HG02588 (cell line): ENCODE results near the gene FERMT3.
"Not testable (repeated sequence)": the region's sequence is repeated elsewhere in the genome, so short reads cannot be mapped to it uniquely, and the experiment has no call there.

Experiments
- ATAC-seq: cut with Tn5 transposase; IDR thresholded peaks from one replicate; pipeline ENCODE4 v1.9.1; 2021; ENCODE audit warnings: mild to moderate bottlenecking, moderate library complexity; ENCODE audit not compliant: unreplicated experiment

Gene FERMT3

DNA sequence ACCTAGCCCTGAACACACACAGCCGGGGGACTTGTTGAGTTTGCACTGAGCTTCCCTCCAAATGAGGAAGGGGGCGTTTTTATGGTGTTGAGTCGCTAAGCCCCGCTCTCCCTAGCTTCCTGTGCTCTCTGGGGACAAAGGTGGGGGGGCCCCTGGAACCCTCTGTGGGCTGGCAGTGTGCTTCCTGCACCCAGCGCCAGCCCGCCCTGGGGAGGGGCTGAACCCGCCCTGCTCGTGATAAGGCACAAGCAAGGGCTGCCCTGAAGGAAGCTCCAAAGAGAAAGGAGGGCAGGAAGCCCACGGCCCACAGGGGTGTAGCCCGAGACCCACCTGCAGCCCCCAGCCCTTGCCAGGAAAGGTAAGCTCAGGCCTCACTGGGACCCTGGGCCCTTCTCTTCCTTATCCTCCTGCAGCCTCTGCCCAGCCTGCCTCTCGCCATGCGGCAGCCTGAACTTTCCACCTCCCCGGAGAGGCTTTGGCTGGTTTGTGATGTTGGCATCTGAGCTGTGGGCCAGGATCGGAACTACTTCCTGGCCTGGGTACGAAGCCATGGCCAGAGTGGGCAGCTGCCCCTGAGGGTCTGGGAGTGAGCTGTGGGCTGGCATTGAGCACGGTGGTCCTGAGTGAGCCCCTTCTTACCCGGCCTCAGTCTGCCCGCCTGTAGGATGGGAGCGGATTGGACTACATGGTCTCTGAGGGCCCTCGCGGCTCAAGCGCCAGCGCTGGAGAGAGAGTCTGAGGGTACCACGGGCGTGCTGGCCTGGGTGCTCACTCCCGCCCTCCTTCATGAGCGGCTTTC is at the start of gene FERMT3:
TSS of gene FERMT3 (plus strand) at position 265 of the 799 bp plus-strand sequence. CDS start 644 bp downstream, outside the sequence.
- peak; percentile 33 for ATAC-seq

DNA sequence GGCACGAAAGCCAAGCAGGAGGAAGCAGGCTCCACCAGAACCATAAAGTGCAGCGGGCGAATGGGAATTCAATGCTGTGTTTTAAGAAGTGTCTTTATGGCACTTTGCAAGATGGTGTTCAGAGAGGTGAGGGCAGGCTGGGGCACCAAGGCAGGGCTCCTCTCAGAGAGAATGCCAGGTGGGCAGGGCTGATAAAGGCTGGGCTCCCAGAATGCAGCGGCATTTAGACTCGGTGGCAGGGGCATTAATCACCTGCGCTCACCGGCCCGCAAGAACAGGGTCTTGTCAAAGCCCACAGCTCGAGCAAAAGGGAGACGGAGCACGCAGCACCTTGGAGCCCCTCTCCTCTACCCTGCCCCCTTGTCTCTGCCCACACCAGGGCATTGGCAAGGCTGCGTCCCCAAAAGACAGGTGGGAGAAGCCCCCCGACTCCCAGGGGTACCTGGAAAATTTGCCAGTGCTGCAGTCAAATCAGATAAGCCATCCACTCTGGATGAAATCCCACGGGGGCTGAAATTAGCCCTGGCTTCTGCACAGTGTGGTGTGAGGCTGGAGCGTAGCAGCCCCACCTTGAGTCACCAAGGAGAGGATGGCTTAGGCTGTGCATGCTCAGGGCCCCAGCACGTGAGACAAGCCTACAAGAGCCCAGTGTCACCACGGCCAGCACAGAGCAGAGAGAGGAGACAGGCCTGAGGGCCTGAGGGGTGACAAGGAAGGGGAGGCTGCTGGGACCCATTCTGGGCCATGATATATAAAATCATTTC is 48.7 kb upstream of the FERMT3 start:
- ATAC-seq = no peak

DNA sequence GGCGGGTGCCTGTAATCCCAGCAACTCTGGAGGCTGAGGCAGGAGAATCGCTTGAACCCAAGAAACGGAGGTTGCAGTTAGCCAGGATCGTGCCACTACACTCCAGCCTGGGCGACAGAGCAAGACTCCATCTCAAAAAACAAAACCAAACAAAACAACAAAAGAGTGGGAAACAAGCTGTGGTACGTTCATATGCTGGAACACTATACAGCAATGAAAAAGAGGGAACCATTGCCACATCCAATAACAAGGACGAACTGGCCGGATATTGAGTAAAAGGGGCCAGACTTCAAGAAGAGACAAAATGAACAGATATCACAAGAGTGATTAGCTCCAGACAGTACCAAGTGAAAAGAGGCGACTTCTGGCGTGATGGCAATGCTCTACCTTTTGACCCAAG is 45.5 kb upstream of the FERMT3 start:
- ATAC-seq = no peak

DNA sequence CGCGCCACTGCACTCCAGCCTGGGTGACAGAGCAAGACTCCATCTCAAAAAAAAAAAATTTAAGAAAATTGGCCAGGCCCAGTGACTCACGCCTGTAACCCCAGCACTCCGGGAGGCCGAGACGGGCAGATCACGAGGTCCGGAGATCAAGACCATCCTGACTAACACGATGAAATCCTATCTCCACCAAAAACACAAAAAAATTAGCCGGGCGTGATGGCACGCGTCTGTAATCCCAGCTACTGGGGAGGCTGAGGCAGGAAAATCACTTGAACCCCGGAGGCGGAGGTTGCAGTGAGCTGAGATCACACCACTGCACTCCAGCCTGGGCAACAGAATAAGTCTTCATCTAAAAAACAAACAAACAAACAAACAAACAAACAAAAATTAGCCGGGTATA is 43.8 kb upstream of the FERMT3 start:
- not testable (repeated sequence) for ATAC-seq

DNA sequence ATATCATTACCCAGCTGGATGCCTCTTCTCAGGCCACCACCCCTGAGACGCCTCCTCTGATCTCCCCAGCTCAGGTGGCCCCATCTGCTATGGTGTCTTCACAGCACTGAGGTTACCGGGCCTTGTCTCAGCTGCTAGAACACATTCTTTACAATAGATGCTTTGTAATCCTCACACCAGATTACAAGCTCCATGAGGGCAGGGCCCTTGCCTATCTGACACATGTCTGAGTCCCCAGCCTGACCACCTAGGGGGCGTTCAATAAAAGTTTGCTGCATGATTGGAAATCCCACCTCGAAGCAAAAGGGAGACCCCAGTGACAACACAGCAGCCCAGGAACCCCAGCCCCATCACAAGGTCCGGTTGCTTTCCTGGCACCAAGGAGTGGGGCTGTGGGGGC is 42.6 kb upstream of the FERMT3 start:
- no peak for ATAC-seq

DNA sequence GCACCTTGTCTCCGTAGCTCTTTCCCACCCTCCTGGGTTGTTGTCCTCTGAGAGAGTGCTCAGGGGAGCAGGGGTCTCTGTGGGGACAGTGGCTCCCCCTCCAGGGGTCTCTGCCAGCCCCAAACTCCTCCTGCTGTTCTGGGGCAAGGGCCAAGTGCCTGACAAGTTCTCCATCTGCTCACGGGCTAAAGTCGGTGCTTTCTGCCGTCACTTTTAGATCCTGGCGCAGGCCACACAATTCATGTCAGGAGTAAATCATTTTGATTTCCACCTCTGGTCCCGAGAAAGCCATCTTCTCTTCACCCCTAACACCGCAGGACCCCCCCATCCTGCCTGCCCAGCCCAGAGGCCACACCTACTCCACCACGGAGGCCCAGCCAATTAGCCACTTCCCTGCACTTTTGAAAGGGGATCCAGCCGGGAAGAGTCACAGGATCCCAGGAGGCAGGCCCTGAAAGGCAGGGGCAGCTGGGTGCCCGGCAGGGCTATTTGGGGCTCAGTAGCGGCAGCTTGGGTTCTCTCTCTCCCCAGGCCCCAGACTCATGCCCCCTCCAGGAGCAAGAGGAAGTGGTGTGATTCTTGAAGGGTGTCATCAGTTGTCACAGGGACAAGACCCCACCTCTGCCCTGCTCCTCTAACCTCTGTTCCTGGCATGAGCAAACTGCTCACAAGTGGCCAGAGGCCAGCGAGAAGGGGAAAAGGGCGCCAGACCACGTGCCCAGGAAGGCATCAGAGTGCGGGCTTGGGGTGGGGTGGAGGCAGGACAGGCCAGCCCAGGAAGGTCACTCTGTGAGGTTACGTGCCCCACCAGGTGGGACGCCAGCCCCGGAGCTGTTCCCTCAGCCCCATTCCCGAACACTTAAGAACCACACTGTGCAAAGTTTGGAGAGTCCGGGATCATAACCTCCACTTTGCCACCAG is 41.9 kb upstream of the FERMT3 start:
- no peak for ATAC-seq

DNA sequence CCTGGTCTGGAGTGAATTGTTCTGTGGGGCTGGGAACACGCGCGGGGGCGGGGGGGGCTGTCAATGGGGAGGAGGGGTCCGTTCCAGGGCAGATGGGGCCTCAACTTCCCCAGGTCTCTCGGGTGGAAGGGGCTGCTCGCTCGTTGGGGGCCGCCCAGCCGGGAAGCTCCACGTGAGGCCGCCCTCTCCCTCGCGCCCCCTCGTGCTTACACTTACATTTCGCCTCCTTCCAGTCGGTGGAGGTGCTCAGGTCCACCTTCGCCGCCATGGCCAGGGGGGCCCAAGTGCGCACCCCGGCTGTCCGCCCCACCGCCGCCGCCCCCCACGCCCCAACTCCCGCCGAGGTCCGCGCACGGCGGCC is 41.1 kb upstream of the FERMT3 start:
- peak; percentile 12 for ATAC-seq

DNA sequence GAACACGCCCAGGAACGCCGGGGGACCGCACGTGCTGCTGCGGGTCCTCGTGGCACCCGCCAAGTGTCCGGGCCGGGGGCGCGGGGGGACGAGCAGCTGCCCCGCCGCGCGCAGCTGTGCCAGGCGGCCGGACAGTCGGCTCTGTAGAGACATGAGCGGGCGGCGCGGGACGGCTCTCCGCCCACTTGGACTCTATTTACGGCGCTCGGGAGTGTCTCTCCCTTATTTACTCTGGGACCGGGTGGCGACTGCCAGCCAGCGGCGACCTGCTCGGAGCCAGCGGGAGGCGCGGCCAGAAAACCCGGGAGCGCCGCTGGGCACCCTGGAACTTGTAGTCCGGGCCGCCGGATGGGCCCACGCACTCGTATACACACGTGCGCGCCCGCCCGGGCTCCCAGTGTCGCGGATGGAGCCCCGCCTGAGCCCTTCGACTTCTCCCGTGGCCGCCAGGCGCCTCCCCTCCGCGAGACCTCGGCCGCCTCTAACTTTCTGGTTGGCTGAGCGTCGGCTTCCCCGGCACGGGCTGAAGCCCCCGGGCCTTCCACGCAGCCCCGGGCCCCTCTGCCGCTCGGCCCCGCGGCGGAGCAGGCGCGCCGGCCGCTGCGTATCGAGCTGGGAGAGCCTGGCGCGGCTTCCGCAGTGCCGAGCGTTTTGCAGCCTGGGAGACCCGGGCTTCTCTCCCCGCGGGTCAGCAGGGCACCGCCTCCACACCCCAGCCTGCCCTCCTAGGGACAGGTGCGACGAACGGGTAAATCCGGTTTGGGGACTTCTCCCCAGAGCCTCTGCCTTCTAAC is 40.5 kb upstream of the FERMT3 start, which contains the start of gene MACROD1:
TSS of gene MACROD1 (minus strand) at position 272 of the 794 bp plus-strand sequence. CDS start at position 153, 119 bp downstream.
- peak; percentile 81 for ATAC-seq

DNA sequence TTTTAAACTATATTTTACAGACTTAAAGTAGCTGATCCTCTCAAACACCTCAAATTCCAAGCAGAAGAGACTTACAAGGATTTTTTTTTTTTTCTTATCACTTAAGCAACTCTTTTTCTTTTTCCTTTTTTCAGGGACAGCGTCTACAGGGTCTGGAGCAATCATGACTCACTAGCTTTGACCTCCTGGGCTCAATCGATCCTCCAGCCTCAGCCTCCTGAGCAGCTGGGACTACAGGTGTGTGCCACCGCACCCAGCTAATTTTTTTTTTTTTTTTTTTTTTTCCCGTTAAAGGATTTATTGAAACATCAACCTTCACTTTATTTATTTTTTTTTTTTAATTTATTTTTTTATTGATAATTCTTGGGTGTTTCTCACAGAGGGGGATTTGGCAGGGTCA is 36.1 kb upstream of the FERMT3 start:
- no peak for ATAC-seq

DNA sequence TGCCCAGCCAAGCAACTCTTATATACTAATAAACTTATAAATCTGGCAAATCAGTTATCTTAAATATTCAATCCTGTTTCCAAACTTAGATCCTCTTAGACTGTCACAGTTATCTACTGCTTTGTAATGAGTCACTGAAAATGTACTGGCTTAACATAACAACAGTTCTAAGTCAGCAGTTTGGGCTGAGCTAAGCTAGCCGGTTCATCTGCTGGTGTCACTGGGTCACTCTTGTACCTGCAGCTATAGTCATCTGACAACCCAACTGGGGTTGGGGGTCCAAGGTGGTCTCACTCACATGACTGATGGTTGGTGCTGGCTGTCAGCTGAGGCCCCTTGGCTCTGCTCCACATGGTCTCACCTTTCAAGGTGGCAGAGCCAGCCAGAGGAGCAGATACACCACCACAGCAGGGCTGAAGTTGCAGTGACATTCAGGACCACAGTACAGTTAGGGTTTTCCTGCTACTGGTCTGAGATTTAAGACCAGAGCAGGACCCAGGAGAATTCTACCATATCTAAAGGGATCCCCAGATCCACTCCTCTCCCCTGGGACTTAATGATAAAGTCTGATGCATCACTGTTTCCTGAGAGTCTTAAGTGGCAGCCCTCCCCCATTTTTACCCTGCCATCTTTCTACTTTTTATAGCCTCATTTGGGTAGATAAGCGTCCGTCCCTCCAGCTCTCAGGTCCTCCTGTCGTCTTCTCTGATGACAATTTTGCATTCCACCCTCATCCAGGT is 32.7 kb upstream of the FERMT3 start:
- ATAC-seq = no peak

- no peak for ATAC-seq
Measured at GRCh38 chr11:64176751-64177150, 29.8 kb upstream of the FERMT3 start.

DNA sequence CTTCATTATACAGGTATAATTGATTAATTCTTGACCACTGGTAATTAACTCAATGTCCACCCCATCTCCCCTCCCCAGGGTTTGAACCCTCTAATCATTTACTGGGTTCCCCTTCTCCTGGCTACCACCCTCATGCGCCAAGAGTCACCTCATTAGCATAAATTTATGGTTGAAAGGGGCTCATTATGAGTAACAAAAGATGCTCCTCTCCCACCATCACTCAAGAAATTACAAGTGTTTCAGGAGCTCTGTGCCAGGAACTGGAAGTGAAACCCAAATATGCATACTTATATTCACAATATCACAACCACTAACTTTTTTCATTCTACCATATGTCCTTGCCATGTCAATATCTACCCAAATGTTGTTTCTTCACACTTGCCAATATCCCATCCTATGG is 28.3 kb upstream of the FERMT3 start:
- ATAC-seq = no peak

DNA sequence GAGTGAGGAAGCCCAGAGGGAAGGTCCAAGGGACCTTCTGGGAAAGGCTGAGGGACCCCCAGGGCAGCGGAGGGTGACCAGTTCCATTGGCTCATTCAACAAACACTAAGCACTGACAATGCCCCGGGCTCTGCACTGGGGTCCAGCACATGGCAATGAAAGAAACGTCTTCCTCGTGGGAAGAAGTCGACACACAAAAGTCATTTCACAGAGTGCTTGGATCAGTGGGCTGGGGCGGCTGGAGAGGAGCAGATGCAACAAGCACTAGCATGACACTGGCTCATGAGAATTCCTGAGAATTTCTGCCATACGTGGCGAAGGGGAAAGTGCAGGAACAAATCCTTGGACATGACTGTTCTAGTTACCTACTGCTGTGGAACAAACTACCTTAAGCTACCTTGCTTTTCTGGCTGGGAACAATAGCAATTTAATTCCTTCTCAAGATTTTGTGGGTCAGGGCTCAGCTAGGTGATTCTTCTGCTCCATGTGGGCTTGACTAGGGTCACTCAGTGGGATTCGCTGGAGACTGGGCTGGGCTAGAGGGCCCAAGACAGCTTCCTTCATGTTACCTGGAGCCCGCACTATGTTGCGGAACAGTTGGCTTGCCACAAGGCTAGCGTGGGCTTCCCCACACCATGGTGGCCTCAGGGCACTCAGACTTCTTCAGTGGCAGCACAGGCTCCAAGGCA is 27.4 kb upstream of the FERMT3 start:
- ATAC-seq = no peak

DNA sequence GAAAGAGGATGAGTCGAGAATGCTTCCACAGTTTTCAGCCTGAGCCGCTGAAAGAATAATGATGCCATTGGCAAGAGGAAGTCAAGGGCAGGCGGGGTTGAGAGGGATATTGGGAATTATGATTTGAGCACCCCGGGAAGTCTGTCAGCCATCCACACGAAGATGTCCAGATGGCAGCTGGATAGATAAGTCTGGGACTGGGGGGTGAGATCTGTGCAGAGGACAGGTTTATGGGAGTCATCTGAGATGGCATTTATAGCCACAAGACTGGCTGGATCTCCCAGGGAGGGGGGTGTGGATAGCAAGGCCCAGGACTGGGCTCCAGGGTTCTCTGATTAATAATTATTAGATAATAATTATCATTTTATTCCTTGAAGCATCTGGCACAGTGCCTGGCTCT is 25.6 kb upstream of the FERMT3 start:
- no peak for ATAC-seq

- no peak for ATAC-seq
Measured at GRCh38 chr11:64181506-64182411, 24.8 kb upstream of the FERMT3 start.

DNA sequence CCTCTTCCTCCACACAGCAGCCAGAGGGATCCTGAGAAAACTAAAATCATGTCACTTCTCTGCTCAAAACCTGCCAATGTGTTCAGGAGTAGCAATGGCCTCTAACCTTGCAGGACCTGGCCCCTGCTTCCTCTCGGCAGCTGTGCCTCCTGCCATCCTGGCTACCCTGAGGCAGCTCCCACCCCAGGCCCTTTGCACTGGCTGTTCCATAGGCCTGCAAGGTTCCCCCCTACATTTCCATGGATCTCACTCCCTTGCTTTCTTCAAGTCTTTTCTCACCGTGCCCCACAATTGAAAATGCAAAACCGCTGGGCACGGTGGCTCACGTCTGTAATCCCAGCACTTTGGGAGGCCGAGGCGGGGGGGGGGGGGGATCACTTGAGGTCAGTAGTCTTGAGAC is 22.6 kb upstream of the FERMT3 start:
- no peak for ATAC-seq

- peak; percentile 22 for ATAC-seq
Measured at GRCh38 chr11:64185175-64185692, 21.3 kb upstream of the FERMT3 start.
